OCI-LY7 (cell line): Measurements from ENCODE around the gene ATP6V0C. TPM values are rescaled to one million over a fixed set of nuclear protein-coding genes. Genes with fewer than 3 reads are reported as not detected.
"Not testable (repeated sequence)": the region's sequence is repeated elsewhere in the genome, so short reads cannot be mapped to it uniquely, and the experiment has no call there.

ENCODE experiments used
- BruUV-seq: library from RNA; stranded (reverse); fragments of 400-500 nt; replicated peaks from 2 replicates; lab custom pipeline; 2021; lab: Mats Ljungman, UMichigan
- CTCF ChIA-PET: fragments of 300-600 bp; sonication (Branson Sonifier 250); formaldehyde crosslinking; loops from one replicate; lab custom pipeline; 2022; ENCODE audit warnings: antibody characterized with exemption; ENCODE audit not compliant: unreplicated experiment; lab: Charles Lee
- POLR2A ChIA-PET: fragments of 300-600 bp; sonication (Branson Sonifier 250); formaldehyde crosslinking; loops from one replicate; lab custom pipeline; 2022; ENCODE audit warnings: antibody characterized with exemption; lab: Charles Lee
- DNase-seq: peaks from one replicate; pipeline ENCODE4 v3.0.0-alpha.2; 2015; ENCODE audit warnings: low spot score
- H2AFZ ChIP-seq: fragments of 200-600 bp; sonication (generic), shearing (Covaris generic); 2 replicates; pipeline ENCODE4 v1.6.1; 2014; ENCODE audit warnings: mild to moderate bottlenecking, antibody characterized with exemption, low read length, moderate library complexity
- H3K27ac ChIP-seq: fragments of 200-600 bp; sonication (generic); 2 replicates; pipeline ENCODE4 v1.5.1; 2014; ENCODE audit warnings: mixed run types, low read depth, mild to moderate bottlenecking, moderate library complexity, low read length, inconsistent platforms; ENCODE audit not compliant: poor library complexity, severe bottlenecking
- H3K36me3 ChIP-seq: fragments of 200-600 bp; sonication (generic); 2 replicates; pipeline ENCODE4 v1.6.1; 2014; ENCODE audit warnings: mild to moderate bottlenecking, antibody characterized with exemption, low read length, moderate library complexity, mixed read lengths; ENCODE audit not compliant: insufficient read depth
- H3K4me1 ChIP-seq: fragments of 200-600 bp; sonication (generic); 2 replicates; pipeline ENCODE4 v1.5.1; 2014; ENCODE audit warnings: mild to moderate bottlenecking, low read length; ENCODE audit not compliant: insufficient read depth, poor library complexity, severe bottlenecking
- H3K4me2 ChIP-seq: fragments of 200-600 bp; sonication (generic); 2 replicates; pipeline ENCODE4 v1.6.1; 2014; ENCODE audit warnings: mild to moderate bottlenecking, low read length
- H3K4me3 ChIP-seq: fragments of 200-600 bp; sonication (generic); 2 replicates; pipeline ENCODE4 v1.5.1; 2014; ENCODE audit warnings: mild to moderate bottlenecking, low read depth, low read length; ENCODE audit not compliant: poor library complexity, severe bottlenecking
- H3K79me2 ChIP-seq: fragments of 200-600 bp; sonication (generic); 2 replicates; pipeline ENCODE4 v1.6.1; 2016; ENCODE audit warnings: low read depth, mild to moderate bottlenecking, low read length, moderate library complexity, mixed read lengths; ENCODE audit not compliant: insufficient read depth
- H3K9me2 ChIP-seq: fragments of 200-600 bp; sonication (generic); 2 replicates; pipeline ENCODE4 v1.6.1; 2016; ENCODE audit warnings: mild to moderate bottlenecking, low read length, mixed read lengths; ENCODE audit not compliant: insufficient read depth
- H3K9me3 ChIP-seq: fragments of 200-600 bp; sonication (generic); 2 replicates; pipeline ENCODE4 v1.6.1; 2014; ENCODE audit warnings: mild to moderate bottlenecking, mixed run types, low read length, mixed read lengths
- H4K20me1 ChIP-seq: fragments of 200-600 bp; sonication (generic); 2 replicates; pipeline ENCODE4 v1.6.1; 2014; ENCODE audit warnings: mild to moderate bottlenecking, antibody characterized with exemption, low read length, moderate library complexity, mixed read lengths; ENCODE audit not compliant: insufficient read depth
- CTCF ChIP-seq: fragments of 200-600 bp; sonication (generic); conservative IDR thresholded peaks from 2 replicates; pipeline ENCODE4 v1.5.1; 2014; ENCODE audit warnings: mild to moderate bottlenecking, antibody characterized with exemption, low read length, moderate library complexity, mixed read lengths
- EZH2phosphoT487 ChIP-seq: fragments of 200-600 bp; sonication (generic); IDR thresholded peaks from 2 replicates; pipeline ENCODE4 v1.6.1; 2018; ENCODE audit warnings: low read depth, borderline replicate concordance, mild to moderate bottlenecking, mixed run types, antibody characterized with exemption, low read length, moderate library complexity, mixed read lengths
- intact Hi-C: fragments of 100-400 bp; cut with micrococcal nuclease; formaldehyde crosslinking; loops from one replicate; pipeline ENCODE4 v1.10.0; 2022; ENCODE audit not compliant: unreplicated experiment
- total RNA-seq, 2 experiments: library from RNA; depleted of rRNA in 1 of 2; stranded (reverse); fragments of >200 nt in 1 of 2; shearing (Covaris generic) in 1 of 2; gene quantifications; 2 replicates each; pipeline ENCODE4 v1.2.3, GENCODE V29; 2014 to 2022

Gene ATP6V0C
- total RNA-seq, 2 experiments from 2014 or later: 16.4 to 94.3 TPM

- Histone ChIP-seq H4K20me1 (0 out of 2 replicates have a peak, but pooled peaks cover 6% of the 10 kb centered on the region), H3K9me2 (no peaks in the 10 kb centered on the region), H3K79me2 (peaks cover 16% of the 10 kb centered on the region), H3K4me3 (no peak overlapping the region), H3K9me3 (no peaks in the 10 kb centered on the region), H3K36me3 (peaks cover 8% of the 10 kb centered on the region; the same call in 1 of the 2 replicates), H2AFZ (no peak overlapping the region), H3K4me2 (no peak overlapping the region), H3K27ac (no peak overlapping the region), H3K4me1 (peaks cover 33% of the 10 kb centered on the region)
- POLR2A ChIA-PET: no interaction called here
- BruUV-seq: no TSS peak
- intact Hi-C loops: loop anchor here (10.0 kb wide), 2 partner anchors 139 to 219 kb away; partner anchors contain the start of gene SRRM2
- no peak for DNase-seq
- TF ChIP-seq EZH2phosphoT487 (no peak), CTCF (no peak)
- CTCF ChIA-PET: no interaction called here
These were observed 21.9 kb downstream of the ATP6V0C start for GRCh38 chr16:2535625-2536013.

- Histone ChIP-seq H3K4me2 (peak within 1 kb of the TSS; percentile 77), H4K20me1 (0 out of 2 replicates have a peak, but pooled peaks cover 6% of the 10 kb centered on the region), H3K27ac (peak within 1 kb of the TSS; percentile 50), H3K9me2 (no peaks in the 10 kb centered on the region), H3K9me3 (no peaks in the 10 kb centered on the region), H3K36me3 (peaks cover 16% of the 10 kb centered on the region; the same call in 1 of the 2 replicates), H2AFZ (peak within 1 kb of the TSS; percentile 68; the same call in 1 of the 2 replicates), H3K79me2 (peaks cover 16% of the 10 kb centered on the region), H3K4me1 (peaks cover 30% of the 10 kb centered on the region), H3K4me3 (peak within 1 kb of the TSS; percentile 75)
- no peak for TF ChIP-seq CTCF
- no peak for TF ChIP-seq EZH2phosphoT487
- ChIA-PET CTCF (no interaction called here), POLR2A (interaction anchor here (0.6 to 1.0 kb wide), 2 partner anchors 19 to 111 kb away, joined by 3 read pairs; no protein-coding TSS in a partner anchor)
- DNase-seq: peak; percentile 97
- BruUV-seq: no TSS peak
- intact Hi-C loops: loop anchor here (10.0 kb wide), 2 partner anchors 137 to 217 kb away; partner anchors contain the start of gene SRRM2
These were observed 24.0 kb downstream of the ATP6V0C start, which contains the start of gene PDPK1 for GRCh38 chr16:2537451-2538379. Gene PDPK1 (plus strand): TSS chr16:2538021. CDS start chr16:2538113, 92 bp downstream.

GRCh38 chr16:2539192-2539844, 25.6 kb downstream of the ATP6V0C start:
- Histone ChIP-seq H3K79me2 (peaks cover 20% of the 10 kb centered on the region), H3K4me1 (peaks cover 22% of the 10 kb centered on the region), H3K4me2 (peak overlapping the region; percentile 77), H3K36me3 (peaks cover 19% of the 10 kb centered on the region; the same call in 1 of the 2 replicates), H3K4me3 (peak overlapping the region; percentile 72)
- POLR2A ChIA-PET, H2AFZ ChIP-seq, H3K9me2 ChIP-seq, H3K27ac ChIP-seq, H4K20me1 ChIP-seq, BruUV-seq, DNase-seq, H3K9me3 ChIP-seq, CTCF ChIA-PET: not testable (repeated sequence)
- intact Hi-C loops: loop anchor here (10.0 kb wide), 2 partner anchors 135 to 215 kb away; partner anchors contain the start of gene SRRM2
